Measurements from ENCODE around the gene TBATA. TPM values are rescaled to one million over a fixed set of nuclear protein-coding genes. Genes with fewer than 3 reads are reported as not detected.

The TBATA gene
- total and polyA plus RNA-seq, 2 of the 8 experiments (the other 6 are each of a cell fraction or from before 2014, with no cell fraction given): not detected

DNA sequence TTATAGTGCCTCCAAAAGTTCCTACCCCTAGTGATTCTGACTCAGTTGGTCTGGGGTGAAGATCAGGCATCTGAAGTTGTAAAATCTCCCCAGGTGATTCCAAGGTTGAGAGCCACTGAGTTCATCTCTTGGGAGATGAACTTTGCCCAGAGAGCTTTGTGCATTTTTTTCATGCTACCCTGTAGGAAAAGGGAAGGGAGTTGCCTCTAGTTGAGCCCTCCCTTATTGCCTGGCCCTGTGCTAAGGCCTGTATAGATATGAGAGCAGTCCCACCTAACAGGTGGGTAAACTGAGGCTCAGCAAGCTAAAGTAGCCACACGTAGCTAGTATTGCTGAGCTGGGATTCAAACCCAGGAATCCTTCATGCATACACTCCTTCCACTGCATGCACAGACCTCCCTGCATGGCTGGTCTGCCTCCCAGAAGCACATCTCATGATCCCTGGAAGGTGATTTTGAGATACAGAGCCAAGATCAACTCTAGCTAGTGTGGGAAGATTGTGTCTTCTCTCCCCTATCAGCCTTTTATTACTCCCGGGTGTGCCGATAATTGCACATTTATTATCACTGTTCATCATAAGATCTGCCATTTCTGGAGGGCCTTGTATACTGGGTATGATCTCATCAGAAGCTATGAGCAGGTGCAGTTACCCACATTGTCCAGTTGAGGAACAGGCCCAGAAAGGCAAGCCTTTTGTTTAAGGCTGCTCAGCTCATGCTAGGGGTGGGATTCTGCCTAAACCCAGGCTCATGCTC, 47.0 kb downstream of the TBATA start:
- no peak overlapping the region for H3K56ac ChIP-seq (replicated peaks; ENCODE audit: insufficient read length, low read depth, low read length)
- no peak overlapping the region for H2BK5ac ChIP-seq (ENCODE audit: low read depth, low read length)
- H3K14ac ChIP-seq (ENCODE audit: insufficient read length): no peak overlapping the region
- H3K4me2 ChIP-seq (ENCODE audit: insufficient read depth in 1 of 2, low read depth in 2 of 2, low read length in 2 of 2): no peak overlapping the region
- H2AK5ac ChIP-seq (ENCODE audit: low read depth, low read length): no peak overlapping the region
- no peak overlapping the region for H3K23ac ChIP-seq (ENCODE audit: insufficient read length)
- H3K18ac ChIP-seq (ENCODE audit: extremely low read depth, low read length): no peak overlapping the region
- H2AFZ ChIP-seq (ENCODE audit: low read length): no peak overlapping the region
- no peak overlapping the region for H4K8ac ChIP-seq (ENCODE audit: extremely low read depth, insufficient read depth, low read length)
- H4K5ac ChIP-seq (ENCODE audit: insufficient read length, low read depth, low read length): no peak overlapping the region
- H3K4ac ChIP-seq (replicated peaks; ENCODE audit: insufficient read length, low read depth, low read length): no peak overlapping the region
- H3K4me3 ChIP-seq (ENCODE audit: extremely low read depth in 1 of 4, insufficient read depth in 2 of 4, low read depth in 3 of 4, low read length in 4 of 4): no peak overlapping the region
- POLR2A ChIA-PET (ENCODE audit: partially characterized antibody): no interaction called here
- no peaks in the 10 kb centered on the region for H3K79me2 ChIP-seq (ENCODE audit: control insufficient read depth in 1 of 2, insufficient read depth in 2 of 2, low read length in 2 of 2)
- H3K4me1 ChIP-seq (replicated peaks in 1 of 4; ENCODE audit: control insufficient read depth in 3 of 4, insufficient read depth in 4 of 4, low read length in 3 of 4): peaks cover 0 to 4% (median 0%) of the 10 kb centered on the region in 4 experiments; a peak in 1 of 7 replicates
- no peak overlapping the region for H4K91ac ChIP-seq (replicated peaks; ENCODE audit: insufficient read length, low read length)
- FAIRE-seq (no peak), DNase-seq (ENCODE audit: low read depth in 1 of 2, low spot score in 2 of 2) (no peak)
- H2BK15ac ChIP-seq (ENCODE audit: low read length): no peak overlapping the region
- no peaks in the 10 kb centered on the region for H3K9me3 ChIP-seq (ENCODE audit: insufficient read depth in 2 of 2, low read depth in 1 of 2, low read length in 1 of 2)
- H3K79me1 ChIP-seq (ENCODE audit: low read depth, low read length): no peaks in the 10 kb centered on the region
- no peak overlapping the region for H2BK12ac ChIP-seq (ENCODE audit: low read depth, low read length)
- H3K23me2 ChIP-seq (ENCODE audit: low read depth, low read length): no peaks in the 10 kb centered on the region
- no peaks in the 10 kb centered on the region for H3K36me3 ChIP-seq (ENCODE audit: control insufficient read depth in 2 of 4, insufficient read depth in 4 of 4, low read length in 3 of 4)
- H3K9ac ChIP-seq (replicated peaks in 1 of 4; ENCODE audit: extremely low read depth in 1 of 4, low read depth in 3 of 4, low read length in 3 of 4): no peak overlapping the region
- 81% methylated on average over 3 of the region's 3 CpGs; no CpG with 5 or more reads in 1 of the 2 experiments for WGBS, 2 experiments (ENCODE audit: extremely low coverage in 1 of 2, insufficient coverage in 1 of 2, insufficient read length in 1 of 2, insufficient replicate concordance in 2 of 2, low coverage in 1 of 2, low lambda C conversion rate in 2 of 2, missing lambda C conversion rate in 1 of 2)
- H2BK20ac ChIP-seq (ENCODE audit: low read length): no peak overlapping the region
- CTCF ChIA-PET (ENCODE audit: partially characterized antibody): interaction anchor here (0.6 to 2.7 kb wide), 18 partner anchors 9 to 308 kb away, joined by 3 to 10 read pairs (median 5); no protein-coding TSS in a partner anchor
- peaks cover 0 to 2% (median 0%) of the 10 kb centered on the region in 4 experiments; a peak in 1 of 7 replicates for H3K27me3 ChIP-seq (replicated peaks in 1 of 4; ENCODE audit: control insufficient read depth in 3 of 4, extremely low read depth in 1 of 4, insufficient read depth in 3 of 4, low read length in 3 of 4)
- no peak overlapping the region for H2BK120ac ChIP-seq (replicated peaks; ENCODE audit: low read depth, low read length)
- H3K27ac ChIP-seq (ENCODE audit: low read depth, low read length): no peak overlapping the region
- no peaks in the 10 kb centered on the region for H4K20me1 ChIP-seq (replicated peaks in 1 of 2; ENCODE audit: control insufficient read depth in 1 of 2, insufficient read depth in 2 of 2, low read length in 2 of 2)
- TF ChIP-seq CBX5 (IDR thresholded peaks at IDR 0.05; ENCODE audit: low read depth, low read length) (no peak), SP2 (IDR thresholded peaks at IDR 0.05; ENCODE audit: low read length) (no peak), TEAD4 (IDR thresholded peaks at IDR 0.05; ENCODE audit: low read depth, low read length) (no peak), TBP (IDR thresholded peaks at IDR 0.05; ENCODE audit: low read depth, low read length) (no peak), TCF12 (IDR thresholded peaks at IDR 0.05; ENCODE audit: low read depth, low read length) (no peak), BACH1 (IDR thresholded peaks at IDR 0.05; ENCODE audit: low read length) (no peak), ZNF274 (IDR thresholded peaks at IDR 0.05; ENCODE audit: borderline replicate concordance, extremely low read depth, low read length) (no peak), MAFK (IDR thresholded peaks at IDR 0.05; ENCODE audit: low read depth, low read length) (no peak), CTCF (IDR thresholded peaks at IDR 0.05; ENCODE audit: control extremely low read depth in 1 of 3, insufficient read depth in 1 of 3, low read depth in 1 of 3, low read length in 3 of 3) (no peak), CHD1 (IDR thresholded peaks at IDR 0.05; ENCODE audit: low read depth, low read length) (no peak), RNF2 (IDR thresholded peaks at IDR 0.05; ENCODE audit: borderline replicate concordance, low read depth, low read length, missing control alignments, poor library complexity, severe bottlenecking) (no peak)

All from H1 (cell line).